Stimulated activated CD8-positive, alpha-beta memory T cell treated with anti-CD3 and anti-CD28 coated beads, Interleukin-7, amount 100 ng/mL, for 48 hours (primary cell): Measurements from ENCODE around the gene PWP1.

Experiments
- DNase-seq, 2 donors: peaks; one replicate each; pipeline ENCODE4 v3.0.0-alpha.2; 2020; ENCODE audit warnings: low read depth in 1 of 2; ENCODE audit errors: extremely low read depth in 1 of 2

Gene PWP1

GRCh38 chr12:107732365-107732764 is 46.8 kb downstream of the PWP1 start:
- no peak for DNase-seq

GRCh38 chr12:107734139-107734538 is 48.5 kb downstream of the PWP1 start:
- no peak for DNase-seq

- DNase-seq, result no peak
Observed at GRCh38 chr12:107735763-107736162, 50.2 kb downstream of the PWP1 start.

- DNase-seq, result no peak
Observed at GRCh38 chr12:107736914-107737313, 51.3 kb downstream of the PWP1 start.

GRCh38 chr12:107748472-107748871 is 62.9 kb downstream of the PWP1 start:
- DNase-seq, result no peak

- DNase-seq, result no peak
Observed at GRCh38 chr12:107749083-107749482, 63.5 kb downstream of the PWP1 start.

- peak in 1 of 2 donors; percentile 12 for DNase-seq
Observed at GRCh38 chr12:107759410-107759809, 73.8 kb downstream of the PWP1 start.

GRCh38 chr12:107760207-107760808 is 74.7 kb downstream of the PWP1 start:
- DNase-seq, result peak; percentile 11 to 15

GRCh38 chr12:107760809-107761501 is 75.4 kb downstream of the PWP1 start, which contains the start of gene PRDM4:
Gene PRDM4, minus strand, starts transcription at chr12:107761137. Its CDS starts 622 bp downstream, at chr12:107760515.
- peak; percentile 83 for DNase-seq

- DNase-seq, result no peak
Observed at GRCh38 chr12:107761502-107761904, 75.9 kb downstream of the PWP1 start.
